ENCODE data around the gene TRIM46. TPM values are rescaled to one million over a fixed set of nuclear protein-coding genes. Genes with fewer than 3 reads are reported as not detected.
A peak's percentile ranks its signal among the peaks of the same experiment; 100 is the strongest.

Gene TRIM46
- total and polyA plus RNA-seq, 9 of the 15 experiments (the other 6 are each of a cell fraction or from before 2014, with no cell fraction given), result 0.05 to 0.60 (median 0.16) TPM; not detected in 3

DNA sequence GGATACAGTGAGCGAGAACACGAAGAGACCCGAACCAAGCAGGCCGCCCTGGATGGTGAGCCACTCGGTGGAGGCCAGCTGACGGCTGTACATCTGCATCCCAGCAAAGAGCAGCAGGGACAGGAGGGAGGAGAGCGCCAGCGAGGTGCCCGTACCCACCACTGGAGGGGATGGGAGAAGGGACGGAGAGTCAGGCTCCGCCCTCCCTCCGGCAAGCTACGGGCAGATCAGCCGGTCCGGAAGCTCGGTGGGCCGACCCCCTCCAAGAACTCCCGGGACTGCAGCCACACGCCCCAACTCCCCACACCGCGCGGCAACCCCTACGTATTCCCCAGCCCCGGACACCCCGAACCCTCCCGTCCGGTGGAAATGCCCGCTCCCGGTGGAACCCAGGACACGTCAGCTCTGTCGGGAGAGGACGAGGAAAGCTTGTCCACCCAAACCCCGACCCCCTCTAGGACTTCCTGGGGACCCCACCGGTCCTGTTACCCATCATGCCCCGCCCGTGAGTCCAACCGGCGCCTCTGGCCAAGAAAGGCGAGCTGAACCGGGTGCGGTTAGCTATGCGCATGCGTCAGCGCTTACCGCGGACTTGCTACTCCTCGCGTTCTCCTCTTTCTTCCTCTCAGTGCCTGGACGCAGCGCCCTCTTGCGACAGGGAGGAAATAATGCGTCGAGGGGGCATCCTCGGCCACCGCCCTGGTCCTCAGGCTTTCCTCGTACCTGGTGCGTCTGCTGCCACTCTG lies 744 bp upstream of the TRIM46 start, which contains the start of gene KRTCAP2 (continued):
- TF ChIP-seq, protein P1, sequence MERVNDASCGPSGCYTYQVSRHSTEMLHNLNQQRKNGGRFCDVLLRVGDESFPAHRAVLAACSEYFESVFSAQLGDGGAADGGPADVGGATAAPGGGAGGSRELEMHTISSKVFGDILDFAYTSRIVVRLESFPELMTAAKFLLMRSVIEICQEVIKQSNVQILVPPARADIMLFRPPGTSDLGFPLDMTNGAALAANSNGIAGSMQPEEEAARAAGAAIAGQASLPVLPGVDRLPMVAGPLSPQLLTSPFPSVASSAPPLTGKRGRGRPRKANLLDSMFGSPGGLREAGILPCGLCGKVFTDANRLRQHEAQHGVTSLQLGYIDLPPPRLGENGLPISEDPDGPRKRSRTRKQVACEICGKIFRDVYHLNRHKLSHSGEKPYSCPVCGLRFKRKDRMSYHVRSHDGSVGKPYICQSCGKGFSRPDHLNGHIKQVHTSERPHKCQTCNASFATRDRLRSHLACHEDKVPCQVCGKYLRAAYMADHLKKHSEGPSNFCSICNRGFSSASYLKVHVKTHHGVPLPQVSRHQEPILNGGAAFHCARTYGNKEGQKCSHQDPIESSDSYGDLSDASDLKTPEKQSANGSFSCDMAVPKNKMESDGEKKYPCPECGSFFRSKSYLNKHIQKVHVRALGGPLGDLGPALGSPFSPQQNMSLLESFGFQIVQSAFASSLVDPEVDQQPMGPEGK (CRISPR knock-in tag; IDR thresholded peaks at IDR 0.05; ENCODE audit: borderline replicate concordance), result no peak
- TF ChIP-seq TEAD1 (CRISPR knock-in tag; IDR thresholded peaks at IDR 0.05), result peak; percentile 65 to 71; a peak in 2 of 4 replicates
- no peak for TF ChIP-seq RBM17 (IDR thresholded peaks at IDR 0.05; ENCODE audit: borderline replicate concordance, low read depth, low read length)
- TF ChIP-seq IFI16 (CRISPR knock-in tag; IDR thresholded peaks at IDR 0.05), result no peak
- TF ChIP-seq ZNF384 (IDR thresholded peaks at IDR 0.05; ENCODE audit: low read depth, low read length), result no peak
- TF ChIP-seq, protein P2, sequence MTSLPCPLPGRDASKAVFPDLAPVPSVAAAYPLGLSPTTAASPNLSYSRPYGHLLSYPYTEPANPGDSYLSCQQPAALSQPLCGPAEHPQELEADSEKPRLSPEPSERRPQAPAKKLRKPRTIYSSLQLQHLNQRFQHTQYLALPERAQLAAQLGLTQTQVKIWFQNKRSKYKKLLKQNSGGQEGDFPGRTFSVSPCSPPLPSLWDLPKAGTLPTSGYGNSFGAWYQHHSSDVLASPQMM (CRISPR knock-in tag; IDR thresholded peaks at IDR 0.05), result no peak
- TF ChIP-seq, protein P3, sequence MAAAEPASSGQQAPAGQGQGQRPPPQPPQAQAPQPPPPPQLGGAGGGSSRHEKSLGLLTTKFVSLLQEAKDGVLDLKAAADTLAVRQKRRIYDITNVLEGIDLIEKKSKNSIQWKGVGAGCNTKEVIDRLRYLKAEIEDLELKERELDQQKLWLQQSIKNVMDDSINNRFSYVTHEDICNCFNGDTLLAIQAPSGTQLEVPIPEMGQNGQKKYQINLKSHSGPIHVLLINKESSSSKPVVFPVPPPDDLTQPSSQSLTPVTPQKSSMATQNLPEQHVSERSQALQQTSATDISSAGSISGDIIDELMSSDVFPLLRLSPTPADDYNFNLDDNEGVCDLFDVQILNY (CRISPR knock-in tag; IDR thresholded peaks at IDR 0.05), result no peak
- TF ChIP-seq, protein P4, sequence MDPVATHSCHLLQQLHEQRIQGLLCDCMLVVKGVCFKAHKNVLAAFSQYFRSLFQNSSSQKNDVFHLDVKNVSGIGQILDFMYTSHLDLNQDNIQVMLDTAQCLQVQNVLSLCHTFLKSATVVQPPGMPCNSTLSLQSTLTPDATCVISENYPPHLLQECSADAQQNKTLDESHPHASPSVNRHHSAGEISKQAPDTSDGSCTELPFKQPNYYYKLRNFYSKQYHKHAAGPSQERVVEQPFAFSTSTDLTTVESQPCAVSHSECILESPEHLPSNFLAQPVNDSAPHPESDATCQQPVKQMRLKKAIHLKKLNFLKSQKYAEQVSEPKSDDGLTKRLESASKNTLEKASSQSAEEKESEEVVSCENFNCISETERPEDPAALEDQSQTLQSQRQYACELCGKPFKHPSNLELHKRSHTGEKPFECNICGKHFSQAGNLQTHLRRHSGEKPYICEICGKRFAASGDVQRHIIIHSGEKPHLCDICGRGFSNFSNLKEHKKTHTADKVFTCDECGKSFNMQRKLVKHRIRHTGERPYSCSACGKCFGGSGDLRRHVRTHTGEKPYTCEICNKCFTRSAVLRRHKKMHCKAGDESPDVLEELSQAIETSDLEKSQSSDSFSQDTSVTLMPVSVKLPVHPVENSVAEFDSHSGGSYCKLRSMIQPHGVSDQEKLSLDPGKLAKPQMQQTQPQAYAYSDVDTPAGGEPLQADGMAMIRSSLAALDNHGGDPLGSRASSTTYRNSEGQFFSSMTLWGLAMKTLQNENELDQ (CRISPR knock-in tag; IDR thresholded peaks at IDR 0.05; ENCODE audit: borderline replicate concordance), result no peak
- TF ChIP-seq HCFC1 (IDR thresholded peaks at IDR 0.05; ENCODE audit: low read depth, low read length), result peak; percentile 67
- TF ChIP-seq ZNF408 (CRISPR knock-in tag; IDR thresholded peaks at IDR 0.05; ENCODE audit: low read depth), result no peak
- TF ChIP-seq SMARCA4 (IDR thresholded peaks at IDR 0.05), result 0 out of 2 replicates have a peak, but pooled peaks have one; percentile 6
- TF ChIP-seq MAZ (CRISPR knock-in tag; conservative IDR thresholded peaks at IDR 0.05 in 1 of 2, IDR thresholded peaks at IDR 0.05 in 1 of 2), result peak; percentile 19 to 78
- no peak for TF ChIP-seq ZNF217 (CRISPR knock-in tag; IDR thresholded peaks at IDR 0.05)
- TF ChIP-seq EZH2 (IDR thresholded peaks at IDR 0.05; ENCODE audit: borderline replicate concordance, low read depth, low read length), result no peak
- TF ChIP-seq FOXJ3 (CRISPR knock-in tag; IDR thresholded peaks at IDR 0.05), result no peak
- TF ChIP-seq JUNB (CRISPR knock-in tag; conservative IDR thresholded peaks at IDR 0.05), result no peak
- no peak for TF ChIP-seq ARHGAP35 (IDR thresholded peaks at IDR 0.05; ENCODE audit: partially characterized antibody)
- TF ChIP-seq, protein P5, sequence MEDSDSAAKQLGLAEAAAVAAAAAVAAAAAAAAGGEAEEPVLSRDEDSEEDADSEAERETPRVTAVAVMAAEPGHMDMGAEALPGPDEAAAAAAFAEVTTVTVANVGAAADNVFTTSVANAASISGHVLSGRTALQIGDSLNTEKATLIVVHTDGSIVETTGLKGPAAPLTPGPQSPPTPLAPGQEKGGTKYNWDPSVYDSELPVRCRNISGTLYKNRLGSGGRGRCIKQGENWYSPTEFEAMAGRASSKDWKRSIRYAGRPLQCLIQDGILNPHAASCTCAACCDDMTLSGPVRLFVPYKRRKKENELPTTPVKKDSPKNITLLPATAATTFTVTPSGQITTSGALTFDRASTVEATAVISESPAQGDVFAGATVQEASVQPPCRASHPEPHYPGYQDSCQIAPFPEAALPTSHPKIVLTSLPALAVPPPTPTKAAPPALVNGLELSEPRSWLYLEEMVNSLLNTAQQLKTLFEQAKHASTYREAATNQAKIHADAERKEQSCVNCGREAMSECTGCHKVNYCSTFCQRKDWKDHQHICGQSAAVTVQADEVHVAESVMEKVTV (CRISPR knock-in tag; IDR thresholded peaks at IDR 0.05), result no peak
- peak; percentile 91; the same call in 1 of the 2 replicates for TF ChIP-seq XRCC5 (IDR thresholded peaks at IDR 0.05; ENCODE audit: low read depth, low read length)
- TF ChIP-seq BHLHE40 (IDR thresholded peaks at IDR 0.05; ENCODE audit: low read length), result no peak
- TF ChIP-seq FOSL1 (tag; conservative IDR thresholded peaks at IDR 0.05), result no peak
